ENCODE data around the gene CAPN14. TPM values are rescaled to one million over a fixed set of nuclear protein-coding genes. Genes with fewer than 3 reads are reported as not detected.

The CAPN14 gene, protein sequence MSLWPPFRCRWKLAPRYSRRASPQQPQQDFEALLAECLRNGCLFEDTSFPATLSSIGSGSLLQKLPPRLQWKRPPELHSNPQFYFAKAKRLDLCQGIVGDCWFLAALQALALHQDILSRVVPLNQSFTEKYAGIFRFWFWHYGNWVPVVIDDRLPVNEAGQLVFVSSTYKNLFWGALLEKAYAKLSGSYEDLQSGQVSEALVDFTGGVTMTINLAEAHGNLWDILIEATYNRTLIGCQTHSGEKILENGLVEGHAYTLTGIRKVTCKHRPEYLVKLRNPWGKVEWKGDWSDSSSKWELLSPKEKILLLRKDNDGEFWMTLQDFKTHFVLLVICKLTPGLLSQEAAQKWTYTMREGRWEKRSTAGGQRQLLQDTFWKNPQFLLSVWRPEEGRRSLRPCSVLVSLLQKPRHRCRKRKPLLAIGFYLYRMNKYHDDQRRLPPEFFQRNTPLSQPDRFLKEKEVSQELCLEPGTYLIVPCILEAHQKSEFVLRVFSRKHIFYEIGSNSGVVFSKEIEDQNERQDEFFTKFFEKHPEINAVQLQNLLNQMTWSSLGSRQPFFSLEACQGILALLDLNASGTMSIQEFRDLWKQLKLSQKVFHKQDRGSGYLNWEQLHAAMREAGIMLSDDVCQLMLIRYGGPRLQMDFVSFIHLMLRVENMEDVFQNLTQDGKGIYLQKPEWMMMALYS
- 0.13 and 0.35 TPM in 2 replicates for total RNA-seq (2021)
- Bru-seq, nascent RNA: percentile 23 among the genes with signal in this experiment
- percentile 26 among the genes with signal in this experiment for BruChase-seq, experiment 1, labeled RNA remaining after a 2-hour chase
- percentile 24 among the genes with signal in this experiment for BruChase-seq, experiment 2, labeled RNA remaining after a 6-hour chase
- long read RNA-seq: 0 reads

GRCh38 chr2:31217465-31218200 is at the start of gene CAPN14:
TSS of gene CAPN14 (minus strand) at chr2:31217515. CDS start at chr2:31205447, 12,068 bp downstream.
- H3K4me1 ChIP-seq (ENCODE audit: insufficient read depth, low read length, poor library complexity, severe bottlenecking): peaks cover 15% of the 10 kb centered on the region
- no peaks in the 10 kb centered on the region for H3K36me3 ChIP-seq (ENCODE audit: insufficient read depth, low read length, poor library complexity, severe bottlenecking)
- no peaks in the 10 kb centered on the region for H3K9me3 ChIP-seq (ENCODE audit: low read depth, low read length, poor library complexity, severe bottlenecking)
- TF ChIP-seq EZH2 (IDR thresholded peaks at IDR 0.05; ENCODE audit: borderline replicate concordance, low read depth, low read length, poor library complexity, severe bottlenecking): no peak
- TF ChIP-seq, protein P1, sequence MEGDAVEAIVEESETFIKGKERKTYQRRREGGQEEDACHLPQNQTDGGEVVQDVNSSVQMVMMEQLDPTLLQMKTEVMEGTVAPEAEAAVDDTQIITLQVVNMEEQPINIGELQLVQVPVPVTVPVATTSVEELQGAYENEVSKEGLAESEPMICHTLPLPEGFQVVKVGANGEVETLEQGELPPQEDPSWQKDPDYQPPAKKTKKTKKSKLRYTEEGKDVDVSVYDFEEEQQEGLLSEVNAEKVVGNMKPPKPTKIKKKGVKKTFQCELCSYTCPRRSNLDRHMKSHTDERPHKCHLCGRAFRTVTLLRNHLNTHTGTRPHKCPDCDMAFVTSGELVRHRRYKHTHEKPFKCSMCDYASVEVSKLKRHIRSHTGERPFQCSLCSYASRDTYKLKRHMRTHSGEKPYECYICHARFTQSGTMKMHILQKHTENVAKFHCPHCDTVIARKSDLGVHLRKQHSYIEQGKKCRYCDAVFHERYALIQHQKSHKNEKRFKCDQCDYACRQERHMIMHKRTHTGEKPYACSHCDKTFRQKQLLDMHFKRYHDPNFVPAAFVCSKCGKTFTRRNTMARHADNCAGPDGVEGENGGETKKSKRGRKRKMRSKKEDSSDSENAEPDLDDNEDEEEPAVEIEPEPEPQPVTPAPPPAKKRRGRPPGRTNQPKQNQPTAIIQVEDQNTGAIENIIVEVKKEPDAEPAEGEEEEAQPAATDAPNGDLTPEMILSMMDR (conservative IDR thresholded peaks at IDR 0.05; ENCODE audit: low read depth, low read length): no peak
- POLR2A ChIA-PET (ENCODE audit: low non-redundant PET): no interaction called here
- no peak within 1 kb of the TSS for H3K4me3 ChIP-seq (ENCODE audit: low read depth, low read length, poor library complexity, severe bottlenecking)
- BruUV-seq (replicated peaks): no TSS peak
- intact Hi-C loops (cut with micrococcal nuclease; ENCODE audit: unreplicated experiment): no loop called here
- no peak within 1 kb of the TSS for H3K27ac ChIP-seq (ENCODE audit: low read depth, low read length, poor library complexity, severe bottlenecking)
- peaks cover 16% of the 10 kb centered on the region for H3K27me3 ChIP-seq (replicated peaks; ENCODE audit: insufficient read depth, low read depth, low read length, poor library complexity)
- CTCF ChIA-PET: interaction anchor here (0.6 kb wide), 1 partner anchor 17 kb away, joined by 4 read pairs; no protein-coding TSS in a partner anchor
- peak; percentile 68 for DNase-seq (ENCODE audit: low spot score)

DNA sequence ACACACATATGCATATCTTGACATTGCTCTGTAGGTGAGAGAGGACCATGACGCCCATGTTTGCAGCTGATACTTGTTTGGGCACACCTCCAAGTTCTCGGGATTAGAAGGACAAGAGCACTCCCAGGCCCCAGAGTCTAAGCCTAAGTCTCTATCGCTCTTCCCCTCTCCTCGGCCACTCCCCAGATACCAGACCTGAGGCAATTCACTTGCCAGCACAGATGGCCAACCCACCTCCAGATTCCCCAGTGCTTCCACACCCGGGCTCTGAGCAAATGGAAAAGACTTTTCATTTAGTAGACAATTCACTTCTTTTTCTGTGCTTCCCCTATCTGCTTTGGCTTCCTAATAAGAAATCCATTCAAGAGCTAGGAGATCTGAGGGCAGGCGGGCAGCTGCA is 49.5 kb upstream of the CAPN14 start:
- ChIA-PET POLR2A (ENCODE audit: low non-redundant PET) (no interaction called here), CTCF (no interaction called here)
- TF ChIP-seq, protein P1 (conservative IDR thresholded peaks at IDR 0.05; ENCODE audit: low read depth, low read length): no peak
- TF ChIP-seq EZH2 (IDR thresholded peaks at IDR 0.05; ENCODE audit: borderline replicate concordance, low read depth, low read length, poor library complexity, severe bottlenecking): no peak

GRCh38 chr2:31265234-31265633 is 47.9 kb upstream of the CAPN14 start:
- Histone ChIP-seq H3K36me3 (ENCODE audit: insufficient read depth, low read length, poor library complexity, severe bottlenecking) (no peaks in the 10 kb centered on the region), H3K9me3 (ENCODE audit: low read depth, low read length, poor library complexity, severe bottlenecking) (no peaks in the 10 kb centered on the region), H3K4me3 (ENCODE audit: low read depth, low read length, poor library complexity, severe bottlenecking) (no peak overlapping the region), H3K4me1 (ENCODE audit: insufficient read depth, low read length, poor library complexity, severe bottlenecking) (no peaks in the 10 kb centered on the region), H3K27ac (ENCODE audit: low read depth, low read length, poor library complexity, severe bottlenecking) (no peak overlapping the region), H3K27me3 (replicated peaks; ENCODE audit: insufficient read depth, low read depth, low read length, poor library complexity) (no peaks in the 10 kb centered on the region)
- DNase-seq (ENCODE audit: low spot score): no peak
- no peak for TF ChIP-seq EZH2 (IDR thresholded peaks at IDR 0.05; ENCODE audit: borderline replicate concordance, low read depth, low read length, poor library complexity, severe bottlenecking)
- TF ChIP-seq, protein P1 (conservative IDR thresholded peaks at IDR 0.05; ENCODE audit: low read depth, low read length): no peak
- intact Hi-C loops (cut with micrococcal nuclease; ENCODE audit: unreplicated experiment): no loop called here
- POLR2A ChIA-PET (ENCODE audit: low non-redundant PET): no interaction called here
- CTCF ChIA-PET: no interaction called here
- BruUV-seq (replicated peaks): no TSS peak

More for the DNA sequence above, 49.5 kb upstream of the CAPN14 start:
- no peaks in the 10 kb centered on the region for H3K27me3 ChIP-seq (replicated peaks; ENCODE audit: insufficient read depth, low read depth, low read length, poor library complexity)
- intact Hi-C loops (cut with micrococcal nuclease; ENCODE audit: unreplicated experiment): no loop called here
- H3K27ac ChIP-seq (ENCODE audit: low read depth, low read length, poor library complexity, severe bottlenecking): no peak overlapping the region
- H3K4me3 ChIP-seq (ENCODE audit: low read depth, low read length, poor library complexity, severe bottlenecking): no peak overlapping the region
- no peaks in the 10 kb centered on the region for H3K36me3 ChIP-seq (ENCODE audit: insufficient read depth, low read length, poor library complexity, severe bottlenecking)
- H3K9me3 ChIP-seq (ENCODE audit: low read depth, low read length, poor library complexity, severe bottlenecking): no peaks in the 10 kb centered on the region
- no TSS peak for BruUV-seq (replicated peaks)
- DNase-seq (ENCODE audit: low spot score): no peak
- no peaks in the 10 kb centered on the region for H3K4me1 ChIP-seq (ENCODE audit: insufficient read depth, low read length, poor library complexity, severe bottlenecking)
